HG02798 (cell line): ENCODE data around the gene IL36G.
A peak's percentile ranks its signal among the peaks of the same experiment; 100 is the strongest.
"Not testable (repeated sequence)": the region's sequence is repeated elsewhere in the genome, so short reads cannot be mapped to it uniquely, and the experiment has no call there.

Source experiments
- ATAC-seq: cut with Tn5 transposase; IDR thresholded peaks from one replicate; pipeline ENCODE4 v1.9.1; 2021; ENCODE audit warnings: mild to moderate bottlenecking; ENCODE audit not compliant: unreplicated experiment, poor library complexity

Gene IL36G

DNA sequence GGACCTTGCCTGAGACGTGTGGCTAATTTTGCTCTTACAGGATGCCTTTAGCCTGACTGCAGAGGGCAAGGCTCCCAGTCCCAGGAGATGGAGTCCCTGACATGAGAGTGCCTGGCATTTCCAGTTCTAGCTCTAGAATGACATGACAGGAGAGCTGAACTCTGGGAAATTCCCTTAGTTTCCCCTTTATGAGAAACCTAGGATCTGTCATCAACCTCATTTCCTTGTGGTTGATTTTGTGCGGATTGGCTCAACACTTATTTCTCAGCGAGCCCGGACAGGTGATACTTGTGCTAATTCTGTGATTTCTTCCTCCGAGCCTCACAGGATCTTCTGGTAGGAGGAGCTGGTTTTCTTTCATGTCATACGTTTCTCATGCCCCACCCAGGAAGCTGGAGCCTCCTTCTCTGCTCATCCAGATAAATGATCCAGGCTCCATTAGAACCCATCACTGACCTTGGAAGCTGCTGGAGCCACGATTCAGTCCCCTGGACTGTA, at the start of gene IL36G:
TSS of gene IL36G (plus strand) at position 448 of the 498 bp plus-strand sequence. CDS start 633 bp downstream, outside the sequence.
- no peak for ATAC-seq

DNA sequence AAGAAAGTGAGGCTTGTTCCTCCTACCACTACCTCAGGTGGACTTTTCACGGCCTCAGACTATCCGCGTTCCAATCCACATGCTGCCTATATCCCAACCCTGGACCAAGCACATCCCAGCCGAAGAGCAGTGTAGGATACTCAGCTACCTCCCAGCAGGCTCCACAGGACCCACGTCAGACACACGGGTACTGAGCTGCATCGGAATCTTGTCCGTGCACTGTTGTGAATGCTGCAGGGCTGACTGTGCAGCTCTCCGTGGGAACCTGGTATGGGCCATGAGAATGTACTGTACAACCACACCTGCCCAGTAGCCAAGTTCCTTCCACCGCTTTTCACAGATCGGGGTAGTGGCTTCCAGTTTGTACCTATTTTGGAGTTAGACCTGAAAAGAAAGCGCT, 44.5 kb upstream of the IL36G start:
- no peak for ATAC-seq

DNA sequence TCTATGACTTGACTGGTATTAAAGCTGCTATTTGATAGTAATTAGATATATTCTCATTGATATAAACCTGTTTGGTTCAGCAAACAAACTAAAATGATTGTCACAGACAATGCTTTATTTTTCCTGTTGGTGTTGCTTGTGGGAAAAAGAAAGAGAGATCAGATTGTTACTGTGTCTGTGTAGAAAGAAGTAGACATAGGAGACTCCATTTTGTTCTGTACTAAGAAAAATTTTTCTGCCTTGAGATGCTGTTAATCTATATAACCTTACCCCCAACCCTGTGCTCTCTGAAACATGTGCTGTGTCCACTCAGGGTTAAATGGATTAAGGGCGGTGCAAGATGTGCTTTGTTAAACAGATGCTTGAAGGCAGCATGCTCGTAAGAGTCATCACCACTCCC, 43.7 kb upstream of the IL36G start:
- ATAC-seq: not testable (repeated sequence)

DNA sequence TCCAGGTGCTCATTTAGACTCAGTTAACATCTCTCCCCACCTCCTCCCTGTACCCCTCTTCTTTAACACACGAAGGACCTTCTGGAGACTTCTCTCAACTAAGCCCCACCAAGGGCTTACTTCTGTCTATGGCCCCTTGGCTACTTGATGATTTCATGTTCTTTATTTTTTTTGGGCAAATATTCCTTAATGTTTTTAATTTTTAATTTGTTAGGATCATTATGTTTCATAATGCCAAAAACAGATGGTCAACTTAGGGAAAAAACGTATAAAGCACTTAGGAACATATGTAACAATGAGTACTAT, 40.9 kb upstream of the IL36G start:
- ATAC-seq: no peak

DNA sequence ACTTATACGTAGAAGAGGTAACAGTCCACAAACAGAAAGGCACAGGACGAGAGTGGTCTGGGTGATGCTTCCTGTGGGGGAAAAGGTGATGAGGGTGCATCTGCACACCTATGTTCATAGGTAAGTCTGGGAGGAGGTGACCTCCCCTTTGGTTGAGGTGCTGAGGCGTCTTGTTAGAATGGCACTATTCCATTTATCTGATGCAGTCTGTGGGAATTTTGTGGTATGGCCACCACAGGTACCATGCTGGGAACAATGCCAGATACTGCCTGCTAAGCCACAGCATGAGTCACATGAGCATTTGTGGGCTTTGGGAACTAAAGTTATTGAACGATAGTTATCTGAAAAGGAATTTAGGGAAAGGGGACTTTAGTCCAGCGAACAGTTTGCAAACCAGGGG, 38.9 kb upstream of the IL36G start:
- no peak for ATAC-seq

DNA sequence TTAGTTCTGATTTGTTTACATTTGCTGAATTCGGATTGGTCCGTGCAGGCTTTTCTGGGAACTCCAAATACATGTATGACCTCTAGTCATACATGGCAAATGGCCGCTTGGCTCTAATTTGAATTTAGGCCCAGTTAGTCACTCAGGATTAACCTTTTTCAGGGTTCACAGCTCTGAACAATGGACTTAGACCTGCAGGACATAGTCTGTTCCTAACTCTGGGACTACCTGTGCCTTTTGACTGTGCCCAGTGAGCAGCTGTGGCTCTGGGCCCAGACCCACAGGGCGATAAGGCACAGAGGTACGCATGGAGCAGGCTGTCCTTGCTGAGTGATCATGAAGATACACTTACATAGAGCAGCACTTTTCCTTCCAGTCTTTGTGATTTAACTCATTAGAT, 38.4 kb upstream of the IL36G start:
- no peak for ATAC-seq

DNA sequence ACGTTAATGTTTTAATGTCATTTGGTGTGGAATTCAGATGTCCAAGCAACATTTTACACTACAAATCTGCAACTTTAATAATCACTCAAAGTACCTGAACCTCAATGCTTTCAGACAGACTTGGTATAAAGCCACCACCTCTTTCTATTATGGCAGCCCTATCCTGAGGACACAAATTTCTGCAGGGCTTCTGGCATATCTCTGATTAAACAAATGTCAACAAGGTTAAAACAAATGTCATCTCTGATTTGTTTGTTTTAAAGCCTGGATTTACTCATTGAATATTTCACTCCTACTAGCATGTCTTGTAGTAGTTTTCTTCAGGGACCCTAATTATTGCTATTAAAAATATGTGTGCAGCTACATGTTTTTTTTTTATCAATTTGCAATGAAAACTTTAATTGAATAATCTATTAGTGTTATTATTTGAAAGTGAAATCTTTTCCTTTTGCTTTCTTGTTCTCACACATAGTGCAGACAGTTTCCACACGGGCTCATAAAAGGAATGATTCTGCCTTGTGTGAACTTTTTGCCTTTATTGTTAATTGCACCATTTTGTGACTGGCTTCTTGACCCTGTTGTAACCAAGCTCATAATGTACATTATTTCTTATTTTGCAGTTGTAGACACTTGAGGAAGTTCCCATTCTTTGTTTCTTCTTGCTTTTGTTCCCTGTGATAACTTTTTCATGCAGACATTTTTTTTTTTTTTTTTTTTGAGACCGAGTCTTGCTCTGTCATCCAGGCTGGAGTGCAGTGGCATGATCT, 36.8 kb upstream of the IL36G start:
- ATAC-seq: no peak

DNA sequence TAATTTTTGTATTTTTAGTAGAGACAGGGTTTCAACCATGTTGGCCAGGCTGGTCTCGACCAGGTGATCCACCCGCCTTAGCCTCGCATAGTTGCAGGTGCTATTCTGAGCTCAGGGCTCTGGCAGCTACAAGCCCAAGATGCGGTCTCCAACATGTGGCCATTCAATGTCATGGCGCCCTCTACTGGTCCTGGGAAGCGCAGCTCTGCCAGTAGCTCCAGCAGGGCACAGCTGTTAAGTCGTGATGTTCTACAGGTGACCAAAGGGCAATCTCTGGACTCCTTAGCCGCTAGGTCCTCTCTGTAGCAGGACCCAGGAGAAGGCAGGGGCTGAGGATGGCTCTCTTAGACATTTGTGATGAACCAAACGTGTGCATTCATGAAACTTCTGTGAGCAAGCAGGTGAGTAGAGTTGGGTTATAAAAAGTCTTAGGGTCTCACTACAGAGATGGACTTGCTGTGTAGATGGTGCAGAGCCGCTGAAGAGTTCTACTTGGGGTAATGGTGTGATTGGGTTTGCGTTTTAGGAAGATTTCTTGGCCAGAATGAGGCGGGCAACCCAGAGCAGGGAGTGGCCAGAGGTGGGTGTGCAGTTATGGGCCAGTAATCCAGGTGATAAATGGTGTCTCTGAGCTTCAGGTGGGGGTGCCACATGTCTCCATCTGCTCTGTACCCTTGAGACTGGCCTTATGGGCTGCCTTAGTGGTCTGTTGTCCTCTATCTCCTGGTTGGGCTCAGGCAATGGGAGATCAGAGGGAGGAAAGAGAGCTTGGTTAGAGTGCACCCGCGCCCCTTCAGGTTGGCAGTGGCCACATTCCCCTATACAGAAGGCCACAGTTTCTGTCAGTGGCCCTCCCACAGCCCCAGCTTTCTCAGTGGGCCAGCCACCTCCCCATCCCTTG, 35.8 kb upstream of the IL36G start:
- peak; percentile 94 for ATAC-seq

DNA sequence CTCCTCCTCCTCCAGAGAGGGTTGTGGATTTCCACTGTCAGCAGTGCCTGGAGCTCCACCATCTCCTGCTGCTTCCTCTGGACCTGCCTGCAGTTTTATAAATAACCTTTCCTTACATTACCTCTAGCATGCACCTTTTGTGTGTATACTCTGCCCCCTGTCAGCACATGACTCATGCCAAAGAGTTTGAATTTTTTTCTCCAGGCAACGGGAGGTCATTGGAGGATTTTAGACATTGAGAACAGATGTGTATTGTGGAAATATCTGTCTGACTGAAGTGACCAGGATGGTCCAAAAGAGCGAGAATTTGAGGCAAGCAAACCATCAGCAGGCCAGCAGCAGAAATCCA, 35.2 kb upstream of the IL36G start:
- ATAC-seq: no peak

DNA sequence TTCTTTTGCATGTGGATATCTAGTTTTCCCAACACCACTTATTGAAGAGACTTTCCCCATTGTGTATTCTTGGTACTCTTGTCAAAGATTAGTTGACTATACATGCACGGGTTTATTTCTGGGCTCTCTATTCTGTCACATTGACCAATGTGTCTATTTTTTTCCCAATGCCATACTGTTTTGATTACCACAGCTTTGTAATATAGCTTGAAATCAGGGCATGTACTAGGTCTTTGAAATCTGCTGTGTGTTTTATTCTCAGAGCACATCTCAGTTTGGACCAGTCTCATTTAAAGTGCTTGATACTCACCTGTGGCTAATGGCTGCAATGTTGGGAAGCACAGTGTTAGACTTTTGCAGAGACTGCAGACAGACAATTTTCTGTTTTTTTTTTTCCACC, 32.8 kb upstream of the IL36G start:
- ATAC-seq: no peak

DNA sequence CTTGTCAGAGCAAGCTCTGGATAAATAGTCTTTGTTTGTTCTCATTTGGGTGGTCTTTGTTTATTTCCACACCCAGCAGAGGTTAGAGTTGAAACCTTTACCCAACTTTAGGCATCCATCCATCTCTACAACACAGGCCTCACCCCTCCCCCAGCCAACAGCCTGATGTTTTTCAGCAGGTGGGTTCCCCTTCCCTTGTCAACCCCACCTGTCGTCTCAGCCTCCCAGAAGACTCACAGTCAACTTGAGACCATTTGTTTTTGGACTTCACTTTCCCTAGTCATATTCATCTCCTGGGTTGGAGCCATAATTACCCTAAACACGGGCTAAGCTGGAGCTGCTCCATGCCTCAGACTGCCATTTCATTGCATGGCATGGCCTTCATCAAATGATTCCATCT, 31.7 kb upstream of the IL36G start:
- no peak for ATAC-seq

DNA sequence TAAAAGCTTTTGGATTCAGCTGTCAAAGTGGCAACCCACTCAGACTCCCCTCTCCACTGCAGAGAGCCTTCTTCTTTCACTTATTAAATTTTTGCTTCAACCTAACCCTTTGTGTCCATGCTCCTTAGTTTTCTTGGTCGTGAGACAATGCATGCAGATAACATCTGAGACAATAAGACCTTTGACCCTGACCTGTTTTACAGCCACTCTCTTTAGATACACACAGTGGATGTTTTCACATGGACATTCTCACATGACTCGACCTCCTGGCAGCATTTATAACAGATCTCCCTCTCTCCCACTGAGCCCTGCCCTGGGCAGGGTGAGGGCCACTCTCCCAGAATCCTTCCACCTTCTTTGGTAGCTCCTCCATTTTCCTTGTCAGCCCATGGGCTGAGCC, 30.4 kb upstream of the IL36G start:
- ATAC-seq: no peak

DNA sequence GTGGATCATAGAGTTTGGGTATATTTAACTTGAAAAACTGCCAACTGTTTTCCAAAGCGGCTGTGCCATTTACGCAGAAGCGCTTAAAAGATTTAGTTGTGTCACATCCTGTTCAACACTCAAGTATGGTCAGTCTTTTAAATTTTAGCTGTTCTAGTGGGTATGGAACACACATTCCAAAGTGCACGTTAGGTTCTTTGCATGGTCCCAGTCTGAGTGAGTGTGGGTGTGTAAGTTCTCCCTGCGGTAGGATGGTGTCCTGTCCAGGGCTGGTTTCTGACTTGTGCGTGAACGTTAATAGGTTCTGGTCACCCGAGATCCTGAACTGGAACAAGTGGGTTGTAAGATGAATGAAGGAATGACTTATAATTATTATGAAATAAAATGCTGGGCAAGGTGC, 28.4 kb upstream of the IL36G start:
- no peak for ATAC-seq

DNA sequence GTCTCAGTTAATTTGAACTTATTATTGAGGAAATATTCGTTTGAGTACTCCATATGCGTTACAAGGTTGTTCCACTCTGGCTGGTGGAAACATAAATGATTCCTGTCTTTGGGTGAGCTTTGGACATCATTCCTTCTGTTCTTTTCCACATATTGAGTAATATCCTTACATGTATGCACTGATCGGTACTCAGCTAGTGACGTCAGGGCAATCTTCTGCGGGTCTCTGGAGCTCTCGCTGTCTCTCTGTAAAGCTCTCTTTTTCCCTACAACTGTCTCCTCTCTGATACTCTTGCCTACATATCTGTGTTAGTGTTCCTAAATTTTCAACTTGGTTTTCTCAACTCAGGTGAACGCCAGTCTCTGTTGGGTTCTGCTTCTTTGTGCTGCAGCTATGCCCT, 23.4 kb upstream of the IL36G start:
- ATAC-seq: no peak

DNA sequence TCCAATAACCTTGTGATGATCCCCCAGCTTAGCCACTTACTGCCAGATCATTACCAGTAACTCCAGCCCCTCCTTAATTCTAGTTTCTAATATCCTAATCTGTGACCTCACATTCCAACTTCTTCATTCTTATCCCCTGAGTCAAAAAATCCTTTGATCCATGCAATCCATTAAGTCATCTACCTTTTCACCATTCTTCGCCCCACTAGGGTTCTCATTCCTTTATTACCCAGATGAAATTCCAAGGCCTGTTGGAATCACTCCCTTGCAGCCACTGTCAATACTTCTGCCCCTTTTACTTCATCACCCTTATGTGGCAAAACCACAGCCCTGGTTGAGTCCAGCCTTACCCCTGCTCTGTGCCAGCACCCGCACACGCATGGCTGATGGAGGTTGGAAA, 20.3 kb upstream of the IL36G start:
- no peak for ATAC-seq

DNA sequence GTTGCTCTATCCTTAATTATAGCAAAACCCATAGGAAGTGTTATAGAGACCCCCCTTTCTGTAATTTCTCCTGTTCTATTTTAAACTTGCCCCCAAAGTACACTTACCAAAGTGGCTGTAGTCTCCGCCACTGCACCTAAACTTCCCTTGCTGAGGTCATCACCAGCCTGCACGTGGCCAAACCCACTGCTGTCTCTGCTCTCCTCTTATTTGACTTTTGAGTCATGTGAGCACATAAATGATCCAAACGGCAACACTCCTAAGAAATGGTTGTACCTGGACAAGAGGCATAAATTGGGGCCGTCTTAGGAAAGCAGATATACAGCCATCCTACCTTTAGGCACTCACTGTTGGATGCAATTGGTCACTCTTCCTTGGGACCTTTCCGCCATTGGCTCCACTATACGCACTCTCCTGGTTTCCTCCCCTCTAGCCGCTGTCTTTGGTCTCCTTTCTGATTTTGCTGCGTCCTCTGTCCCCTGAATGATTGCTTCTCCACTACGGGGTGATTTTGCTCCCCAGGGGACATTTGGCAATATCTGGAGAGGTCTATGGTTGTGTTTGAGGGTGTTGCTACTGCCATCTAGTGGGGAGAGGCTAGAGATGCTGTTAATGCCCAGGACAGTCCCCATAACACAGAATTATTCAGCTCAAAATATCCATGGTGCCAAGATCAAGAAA, 19.2 kb upstream of the IL36G start:
- peak; percentile 66 for ATAC-seq

DNA sequence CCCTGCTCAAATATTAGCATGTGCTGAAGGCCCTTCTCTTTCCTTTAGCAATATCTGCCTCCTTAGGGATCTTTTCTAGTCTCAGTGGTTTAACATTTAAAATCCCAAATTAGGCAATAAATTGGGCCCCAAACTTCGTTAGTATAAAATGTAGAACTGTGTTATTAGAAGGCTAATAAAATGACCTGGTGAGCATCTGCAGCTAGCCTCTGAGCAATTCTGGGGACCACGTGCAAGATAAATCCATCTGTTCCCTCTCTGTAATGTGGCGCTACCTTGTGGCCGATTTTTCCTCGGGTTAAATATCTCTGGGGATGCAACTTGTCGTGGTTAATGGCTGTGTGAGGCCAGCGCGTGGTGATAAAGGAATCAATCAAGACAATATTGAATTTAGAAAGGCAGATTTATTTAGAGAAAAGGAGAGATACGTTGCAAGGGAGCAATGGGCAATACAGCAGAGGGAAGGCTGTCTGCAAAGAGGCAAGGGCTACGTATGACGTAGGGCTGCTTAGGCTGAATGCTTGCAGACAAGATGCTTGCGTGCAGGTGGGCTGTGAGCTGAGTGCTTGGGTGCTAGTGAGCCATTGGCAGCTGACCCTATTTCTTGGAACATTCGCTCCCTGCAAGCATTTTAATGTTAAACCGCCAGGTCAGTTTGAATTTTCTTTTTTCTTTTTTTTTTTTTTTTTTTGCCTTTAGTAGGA, 18.5 kb upstream of the IL36G start:
- ATAC-seq: no peak

DNA sequence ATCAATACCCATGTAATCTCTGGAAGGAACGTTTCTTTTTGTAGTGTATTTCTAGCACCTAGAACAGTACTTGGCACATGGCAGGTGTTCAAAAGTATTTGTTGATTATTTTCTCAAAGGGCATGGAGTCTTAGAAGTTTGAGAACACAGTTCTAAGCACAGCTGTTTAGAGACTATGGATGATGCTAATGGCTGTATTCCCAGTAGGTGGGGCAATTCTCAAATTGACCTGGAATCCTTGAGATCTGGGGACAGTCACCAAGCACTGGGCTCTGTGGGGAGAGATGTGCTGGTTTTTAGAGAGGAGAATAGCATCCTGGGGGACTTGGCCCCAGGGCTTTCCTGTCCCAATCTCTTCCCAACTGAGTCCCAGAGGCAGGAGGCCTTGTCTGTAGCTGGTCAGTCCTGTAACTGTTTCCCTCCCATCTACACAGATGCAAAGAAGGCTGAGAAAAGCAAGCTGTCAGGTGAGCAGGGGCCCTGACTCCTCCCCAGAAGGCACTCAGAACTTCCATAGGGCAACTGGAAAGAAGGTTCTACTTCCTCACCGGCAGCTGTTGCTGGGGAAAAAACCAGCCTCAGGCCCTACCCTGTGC, 17.5 kb upstream of the IL36G start:
- ATAC-seq: no peak

DNA sequence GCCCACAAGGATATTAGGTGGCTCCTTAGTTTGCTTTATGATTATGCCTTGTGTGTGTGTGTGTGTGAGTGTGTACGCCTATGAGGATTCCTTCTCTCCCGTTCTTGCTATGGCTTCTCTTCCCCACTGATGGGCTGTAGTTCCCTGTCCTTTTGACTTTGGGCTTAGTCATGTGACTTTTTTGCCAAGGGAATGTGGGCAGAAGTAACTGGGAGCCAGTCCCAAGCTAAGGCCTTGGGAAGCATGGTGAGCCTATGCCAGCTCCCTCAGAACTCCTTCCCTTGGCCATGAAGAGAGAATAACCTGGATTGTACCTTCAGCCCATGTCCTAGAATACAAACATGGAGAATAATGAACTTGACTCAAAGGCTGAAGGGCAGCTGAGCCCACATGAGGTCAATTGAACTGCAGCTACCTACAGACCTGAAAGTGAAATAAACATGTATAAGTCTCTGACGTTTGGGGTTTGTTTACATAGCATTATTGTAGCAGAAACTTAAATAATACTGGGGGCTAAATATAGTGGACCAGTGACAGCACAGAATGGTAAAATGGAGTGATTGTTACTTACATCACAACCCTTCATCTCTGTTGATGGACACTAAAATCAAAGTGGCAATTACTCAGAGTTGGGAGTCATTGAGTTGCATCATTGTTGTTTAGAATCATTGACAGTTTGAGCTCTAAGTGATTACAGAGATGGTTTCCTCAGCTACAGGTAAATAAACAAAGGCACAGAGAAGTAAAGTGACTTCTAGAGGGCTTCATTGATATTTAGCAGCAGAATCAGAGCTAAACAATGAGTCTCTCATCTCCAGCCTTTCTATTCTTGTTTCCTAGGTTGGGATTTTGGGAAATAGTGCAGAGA, 15.3 kb upstream of the IL36G start:
- ATAC-seq: no peak
